Mammary microvascular endothelial cell (primary cell): ENCODE measurements around the gene GTSF1L. TPM values are rescaled to one million over a fixed set of nuclear protein-coding genes. Genes with fewer than 3 reads are reported as not detected.

ENCODE experiments used
- total RNA-seq: library from RNA; depleted of rRNA; stranded (reverse); fragments of >200 nt; gene quantifications from 2 replicates; pipeline ENCODE4 v1.2.3, GENCODE V29; 2015

Gene GTSF1L
- total RNA-seq, result not detected in 2 replicates

DNA sequence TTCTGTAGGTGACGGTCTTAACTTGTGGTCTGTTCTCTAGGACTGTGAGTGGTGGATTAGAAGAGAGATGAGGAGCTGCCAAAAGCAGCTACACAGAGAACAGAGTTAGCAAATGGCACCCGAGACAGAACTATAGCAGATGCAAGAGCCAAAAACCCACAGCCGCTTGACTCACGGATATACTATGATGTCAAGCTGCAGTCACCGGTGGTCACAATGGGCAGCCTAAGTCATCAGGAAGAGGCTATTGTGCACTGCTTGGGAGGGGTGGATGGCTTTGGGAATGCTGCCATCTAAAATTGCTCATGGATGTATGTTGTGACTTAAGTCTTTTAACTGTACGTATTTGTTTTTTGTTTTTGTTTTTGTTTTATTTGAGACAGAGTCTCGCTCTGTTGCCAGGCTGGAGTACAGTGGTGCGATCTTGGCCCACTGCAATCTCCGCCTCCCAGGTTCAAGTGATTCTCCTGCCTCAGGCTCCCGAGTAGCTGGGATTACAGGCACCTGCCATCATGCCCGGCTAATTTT is at the start of gene GTSF1L:
TSS of gene GTSF1L (minus strand) at position 192 of the 528 bp plus-strand sequence. CDS start 308 bp downstream, outside the sequence.

Other genes starting within 250 kb of the GTSF1L start
- gene L3MBTL1, start 219.3 kb downstream of the GTSF1L start, total RNA-seq, result 0.59 and 0.73 TPM in 2 replicates
- gene SGK2, start 168.0 kb downstream of the GTSF1L start, total RNA-seq, result not detected in 2 replicates
- 18.7 and 19.5 TPM in 2 replicates for gene IFT52, start 136.1 kb downstream of the GTSF1L start, total RNA-seq
- 76.7 and 81.3 TPM in 2 replicates for gene MYBL2, start 59.9 kb downstream of the GTSF1L start, total RNA-seq
- 31.3 and 37.8 TPM in 2 replicates for gene TOX2, start 187.8 kb upstream of the GTSF1L start, total RNA-seq